HCT116 (cell line): ENCODE data around the gene TNS3. TPM values are rescaled to one million over a fixed set of nuclear protein-coding genes. Genes with fewer than 3 reads are reported as not detected.
A peak's percentile ranks its signal among the peaks of the same experiment; 100 is the strongest.

Source experiments
- ATAC-seq: fragments of 200-7000 bp; cut with Tn5 transposase; 2 replicates; pipeline ENCODE4 v1.9.1; 2020; ENCODE audit warnings: mild to moderate bottlenecking, moderate library complexity
- BruUV-seq: library from RNA; stranded (reverse); fragments of 400-500 nt; replicated peaks from 2 replicates; lab custom pipeline; 2021; lab: Mats Ljungman, UMichigan
- CTCF ChIA-PET: fragments of 300-600 bp; sonication (Branson Sonifier 250); formaldehyde crosslinking; loops from one replicate; lab custom pipeline; 2021; ENCODE audit warnings: antibody characterized with exemption; lab: Charles Lee
- POLR2A ChIA-PET: fragments of 300-600, 350-600 bp; sonication (Branson Sonifier 250); formaldehyde crosslinking; loops from one replicate; lab custom pipeline; 2021; ENCODE audit warnings: antibody characterized with exemption; lab: Charles Lee
- RAD21 ChIA-PET, 2 experiments: fragments of 300-600 bp; sonication (Branson Sonifier 250); formaldehyde crosslinking; loops; one replicate each; lab custom pipeline; 2023; ENCODE audit warnings: low total read pairs in 2 of 2; ENCODE audit not compliant: uncharacterized antibody in 2 of 2, unreplicated experiment in 2 of 2, low non-redundant PET in 1 of 2; lab: Charles Lee
- DNase-seq: peaks from one replicate; pipeline ENCODE4 v3.0.0-alpha.2; 2010; ENCODE audit warnings: low read depth, low spot score
- H2AFZ ChIP-seq: fragments of 200-600 bp; shearing (Covaris generic), sonication (generic); 2 replicates; pipeline ENCODE4 v1.6.1; 2017; ENCODE audit warnings: low read depth, mixed run types, mixed read lengths, antibody characterized with exemption, low read length; ENCODE audit not compliant: poor library complexity, severe bottlenecking
- H3K27ac ChIP-seq: 2 replicates; pipeline ENCODE4 v1.5.1; 2012; ENCODE audit warnings: low read depth, low read length
- H3K27me3 ChIP-seq: fragments of 200-600 bp; sonication (generic); 2 replicates; pipeline ENCODE4 v1.6.1; 2016; ENCODE audit warnings: mixed run types, low read length, mixed read lengths; ENCODE audit not compliant: insufficient read depth
- H3K36me3 ChIP-seq, 2 experiments: fragments of 200-500 bp in 1 of 2; fragments of 200-600 bp in 1 of 2; sonication (Bioruptor generic) in 1 of 2; sonication (generic) in 1 of 2; 2 replicates each; pipeline versions ENCODE4 v1.5.1 to v1.6.1; 2014 to 2016; ENCODE audit warnings: low read length in 2 of 2, inconsistent platforms in 1 of 2, mixed read lengths in 1 of 2, mixed run types in 1 of 2; ENCODE audit not compliant: insufficient read depth in 2 of 2, control insufficient read depth in 1 of 2
- H3K4me1 ChIP-seq, 2 experiments: fragments of 200-600 bp in 1 of 2; sonication (generic) in 1 of 2; 2 replicates each; pipeline versions ENCODE4 v1.5.1 to v1.6.1; 2012 to 2017; ENCODE audit warnings: low read length in 2 of 2, inconsistent platforms in 1 of 2, mild to moderate bottlenecking in 1 of 2, mixed read lengths in 1 of 2, mixed run types in 1 of 2, moderate library complexity in 1 of 2; ENCODE audit not compliant: insufficient read depth in 2 of 2, control insufficient read depth in 1 of 2
- H3K4me2 ChIP-seq: fragments of 200-600 bp; sonication (generic); 2 replicates; pipeline ENCODE4 v1.6.1; 2017; ENCODE audit warnings: mixed run types, low read length, mixed read lengths
- H3K4me3 ChIP-seq, 2 experiments: fragments of 200-600 bp in 1 of 2; sonication (generic) in 1 of 2; replicated peaks in 1 of 2; 2 replicates each; pipeline ENCODE4 v1.5.1; 2011 to 2016; ENCODE audit warnings: low read length in 2 of 2, control low read depth in 1 of 2, low read depth in 1 of 2, mild to moderate bottlenecking in 1 of 2, mixed read lengths in 1 of 2, mixed run types in 1 of 2
- H3K79me2 ChIP-seq: fragments of 200-600 bp; sonication (generic); 2 replicates; pipeline ENCODE4 v1.6.1; 2017; ENCODE audit warnings: mild to moderate bottlenecking, mixed run types, low read length, moderate library complexity, mixed read lengths; ENCODE audit not compliant: insufficient read depth
- H3K9ac ChIP-seq: fragments of 200-600 bp; sonication (generic); 2 replicates; pipeline ENCODE4 v1.6.1; 2016; ENCODE audit warnings: low read length, mixed read lengths
- H3K9me2 ChIP-seq: fragments of 200-600 bp; sonication (generic), shearing (Covaris generic); 2 replicates; pipeline ENCODE4 v1.6.1; 2017; ENCODE audit warnings: mixed run types, mild to moderate bottlenecking, moderate library complexity; ENCODE audit not compliant: insufficient read depth
- H3K9me3 ChIP-seq, 2 experiments: fragments of 200-500 bp in 1 of 2; fragments of 200-600 bp in 1 of 2; sonication (Bioruptor generic) in 1 of 2; sonication (generic) in 1 of 2; 2 replicates each; pipeline ENCODE4 v1.6.1; 2014 to 2017; ENCODE audit warnings: low read length in 2 of 2, mixed read lengths in 2 of 2, inconsistent platforms in 1 of 2, low read depth in 1 of 2, mild to moderate bottlenecking in 1 of 2, mixed run types in 1 of 2, moderate library complexity in 1 of 2; ENCODE audit not compliant: control insufficient read depth in 1 of 2, insufficient read depth in 1 of 2
- H4K20me1 ChIP-seq: fragments of 200-600 bp; sonication (generic), shearing (Covaris generic); 2 replicates; pipeline ENCODE4 v1.6.1; 2017; ENCODE audit warnings: mixed run types, mild to moderate bottlenecking, moderate library complexity; ENCODE audit not compliant: insufficient read depth
- ATF3 ChIP-seq: IDR thresholded peaks from 2 replicates; pipeline ENCODE4 v1.6.1; 2012
- CBX3 ChIP-seq: IDR thresholded peaks from 2 replicates; pipeline ENCODE4 v1.6.1; 2012; ENCODE audit warnings: low read depth
- EGR1 ChIP-seq: IDR thresholded peaks from 2 replicates; pipeline ENCODE4 v1.6.1; 2012; ENCODE audit warnings: low read depth
- ELF1 ChIP-seq: IDR thresholded peaks from 2 replicates; pipeline ENCODE4 v1.6.1; 2012; ENCODE audit warnings: low read depth, borderline replicate concordance
- EZH2 ChIP-seq: fragments of 200-600 bp; sonication (generic); IDR thresholded peaks from 2 replicates; pipeline ENCODE4 v1.6.1; 2017; ENCODE audit warnings: antibody characterized with exemption, mixed run types
- EZH2phosphoT487 ChIP-seq: fragments of 200-600 bp; IDR thresholded peaks from 2 replicates; pipeline ENCODE4 v1.6.1; 2018; ENCODE audit warnings: antibody characterized with exemption, borderline replicate concordance
- FOSL1 ChIP-seq: IDR thresholded peaks from 2 replicates; pipeline ENCODE4 v1.6.1; 2012; ENCODE audit warnings: low read depth
- JUND ChIP-seq: IDR thresholded peaks from 2 replicates; pipeline ENCODE4 v1.6.1; 2012
- MAX ChIP-seq: IDR thresholded peaks from 2 replicates; pipeline ENCODE4 v1.6.1; 2012
- POLR2A ChIP-seq: IDR thresholded peaks from 2 replicates; pipeline ENCODE4 v1.7.0; 2011; ENCODE audit warnings: borderline replicate concordance; ENCODE audit not compliant: insufficient read depth, insufficient read length; ENCODE audit errors: extremely low read depth
- POLR2AphosphoS5 ChIP-seq: IDR thresholded peaks from 2 replicates; pipeline ENCODE4 v1.6.1; 2011; ENCODE audit warnings: mild to moderate bottlenecking, low read depth, low read length, moderate library complexity
- RAD21 ChIP-seq: IDR thresholded peaks from 2 replicates; pipeline ENCODE4 v1.6.1; 2012; ENCODE audit warnings: low read depth, mild to moderate bottlenecking
- REST ChIP-seq: IDR thresholded peaks from 2 replicates; pipeline ENCODE4 v1.6.1; 2012; ENCODE audit warnings: low read depth
- SIN3A ChIP-seq: IDR thresholded peaks from 2 replicates; pipeline ENCODE4 v1.6.1; 2012; ENCODE audit warnings: low read depth
- SP1 ChIP-seq: IDR thresholded peaks from 2 replicates; pipeline ENCODE4 v1.6.1; 2012; ENCODE audit warnings: low read depth
- SRF ChIP-seq: IDR thresholded peaks from 2 replicates; pipeline ENCODE4 v1.6.1; 2012; ENCODE audit warnings: low read depth
- TCF7L2 ChIP-seq: IDR thresholded peaks from 2 replicates; pipeline ENCODE4 v1.7.0; 2011; ENCODE audit warnings: borderline replicate concordance, inconsistent platforms; ENCODE audit not compliant: insufficient read depth, insufficient read length; ENCODE audit errors: extremely low read depth
- YY1 ChIP-seq: IDR thresholded peaks from 2 replicates; pipeline ENCODE4 v1.6.1; 2011; ENCODE audit warnings: low read length, low read depth, moderate library complexity, mild to moderate bottlenecking; ENCODE audit not compliant: insufficient replicate concordance; ENCODE audit errors: extremely low read depth
- ZNF274 ChIP-seq: fragments of 200-500 bp; sonication (Bioruptor generic); IDR thresholded peaks from 2 replicates; pipeline ENCODE4 v1.6.1; 2014; ENCODE audit warnings: mild to moderate bottlenecking, low read depth, low read length, inconsistent platforms
- intact Hi-C: fragments of 100-400 bp; cut with micrococcal nuclease; formaldehyde crosslinking; loops from 2 replicates; pipeline ENCODE4 v1.10.0; 2022
- total RNA-seq: library from RNA; stranded (reverse); gene quantifications from one replicate; pipeline ENCODE4 v1.2.1, GENCODE V29; 2021; ENCODE audit not compliant: unreplicated experiment

TNS3 gene
- total RNA-seq, 1 experiment from 2014 or later = 9.1 TPM

GRCh38 chr7:47571331-47572093 lies 10.4 kb downstream of the TNS3 start:
- Histone ChIP-seq H3K36me3 (no peaks in the 10 kb centered on the region), H3K79me2 (no peaks in the 10 kb centered on the region), H3K4me1 (peaks cover 42 to 43% of the 10 kb centered on the region in 2 experiments), H3K4me3 (no peak overlapping the region), H3K4me2 (0 out of 2 replicates have a peak overlapping the region, but pooled peaks have one; percentile 19), H3K9me2 (no peaks in the 10 kb centered on the region), H3K27ac (0 out of 2 replicates have a peak overlapping the region, but pooled peaks have one; percentile 4), H3K9me3 (no peaks in the 10 kb centered on the region), H3K9ac (no peak overlapping the region), H4K20me1 (no peaks in the 10 kb centered on the region), H3K27me3 (no peaks in the 10 kb centered on the region), H2AFZ (no peak overlapping the region)
- no peak for ATAC-seq
- no peak for DNase-seq
- ChIA-PET RAD21 (no interaction called here), POLR2A (no interaction called here), CTCF (no interaction called here)
- intact Hi-C loops = no loop called here
- no TSS peak for BruUV-seq
- no peak for TF ChIP-seq JUND
- TF ChIP-seq POLR2A = no peak
- TF ChIP-seq TCF7L2 = no peak
- TF ChIP-seq MAX = no peak
- TF ChIP-seq SP1 = no peak
- TF ChIP-seq EZH2phosphoT487 = no peak
- TF ChIP-seq SRF = no peak
- no peak for TF ChIP-seq ELF1
- no peak for TF ChIP-seq EZH2
- no peak for TF ChIP-seq ATF3
- no peak for TF ChIP-seq SIN3A
- TF ChIP-seq FOSL1 = no peak
- no peak for TF ChIP-seq ZNF274
- TF ChIP-seq EGR1 = no peak
- TF ChIP-seq YY1 = no peak
- no peak for TF ChIP-seq CBX3
- no peak for TF ChIP-seq POLR2AphosphoS5
- TF ChIP-seq RAD21 = no peak
- no peak for TF ChIP-seq REST
